Activated CD8-positive, alpha-beta T cell treated with anti-CD3 and anti-CD28 coated beads, Interleukin-2, amount 10 ng/mL, durations not matched to agents 7 days and 5 days (primary cell): ENCODE data around the gene ZMIZ1. TPM values are rescaled to one million over a fixed set of nuclear protein-coding genes. Genes with fewer than 3 reads are reported as not detected.

Source experiments
- ATAC-seq: fragments of 150-1000 bp; cut with Tn5 transposase; one replicate; pipeline ENCODE4 v1.10.0; 2021; ENCODE audit warnings: moderate library complexity
- CTCF ChIA-PET: fragments of 350-600 bp; sonication (Branson Sonifier 250); formaldehyde crosslinking; loops from one replicate; lab custom pipeline; 2021; ENCODE audit warnings: antibody characterized with exemption; lab: Charles Lee
- POLR2A ChIA-PET: fragments of 350-600 bp; sonication (Branson Sonifier 250); formaldehyde crosslinking; loops from one replicate; lab custom pipeline; 2021; ENCODE audit warnings: antibody characterized with exemption; lab: Charles Lee
- DNase-seq: peaks from one replicate; pipeline ENCODE4 v3.0.0-alpha.2; 2020
- H3K27ac Mint-ChIP-seq: one replicate; pipeline ENCODE4 v1.8.0; 2021; ENCODE audit warnings: mild to moderate bottlenecking, mixed read lengths
- H3K27me3 Mint-ChIP-seq: one replicate; pipeline ENCODE4 v1.8.0; 2021; ENCODE audit warnings: low read depth, mixed read lengths
- H3K36me3 Mint-ChIP-seq: one replicate; pipeline ENCODE4 v1.8.0; 2021; ENCODE audit warnings: low read depth, mixed read lengths
- H3K4me1 Mint-ChIP-seq: one replicate; pipeline ENCODE4 v1.8.0; 2021; ENCODE audit warnings: low read depth, mixed read lengths
- H3K4me3 Mint-ChIP-seq: one replicate; pipeline ENCODE4 v1.8.0; 2021; ENCODE audit warnings: mild to moderate bottlenecking, mixed read lengths
- H3K9me3 Mint-ChIP-seq: one replicate; pipeline ENCODE4 v1.8.0; 2022; ENCODE audit warnings: mixed read lengths; ENCODE audit not compliant: insufficient read depth
- total RNA-seq, 2 experiments: library from RNA; stranded (reverse); gene quantifications; one replicate each; pipeline ENCODE4 v1.2.3, GENCODE V29; 2021

The ZMIZ1 gene
- total RNA-seq, 2 experiments from 2014 or later: 39.9 to 40.6 TPM

- Mint-ChIP-seq H3K27me3 (no peaks in the 10 kb centered on the region), H3K4me3 (no peak overlapping the region), H3K36me3 (no peaks in the 10 kb centered on the region), H3K27ac (peak overlapping the region; percentile 88), H3K4me1 (peaks cover 63% of the 10 kb centered on the region), H3K9me3 (no peaks in the 10 kb centered on the region)
- ATAC-seq: peak; percentile 92
- ChIA-PET POLR2A (interaction anchor here (1.1 kb wide), 2 partner anchors 13 to 33 kb away, joined by 3 to 6 read pairs; no protein-coding TSS in a partner anchor), CTCF (interaction anchor here (1.3 to 1.4 kb wide), 3 partner anchors 10 to 45 kb away, joined by 4 to 7 read pairs (median 5); no protein-coding TSS in a partner anchor)
- peak; percentile 80 for DNase-seq
Measured at GRCh38 chr10:79149662-79150443, 81.1 kb downstream of the ZMIZ1 start.

DNA sequence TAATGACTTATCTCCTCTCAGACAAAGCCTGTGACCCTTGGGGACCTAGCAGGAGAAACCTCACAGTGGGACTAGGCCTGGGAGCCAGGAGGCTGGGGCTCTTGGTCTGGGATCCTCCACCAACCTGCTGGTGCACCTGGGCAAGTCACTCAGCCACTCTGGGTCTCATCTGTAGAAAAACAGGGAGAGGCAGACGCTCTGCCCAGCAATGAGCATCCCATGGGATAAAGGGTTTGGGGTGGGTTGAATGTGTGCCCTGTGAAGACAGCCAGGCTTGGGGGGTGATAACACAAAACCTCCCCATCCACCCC lies 81.6 kb downstream of the ZMIZ1 start:
- Mint-ChIP-seq H3K36me3 (no peaks in the 10 kb centered on the region), H3K27me3 (no peaks in the 10 kb centered on the region), H3K27ac (peak overlapping the region; percentile 88), H3K4me1 (peaks cover 58% of the 10 kb centered on the region), H3K9me3 (no peaks in the 10 kb centered on the region), H3K4me3 (no peak overlapping the region)
- DNase-seq (no peak), ATAC-seq (peak; percentile 3)
- ChIA-PET CTCF (interaction anchor here (1.3 to 1.4 kb wide), 2 partner anchors 11 to 44 kb away, joined by 4 to 7 read pairs; no protein-coding TSS in a partner anchor), POLR2A (no interaction called here)

DNA sequence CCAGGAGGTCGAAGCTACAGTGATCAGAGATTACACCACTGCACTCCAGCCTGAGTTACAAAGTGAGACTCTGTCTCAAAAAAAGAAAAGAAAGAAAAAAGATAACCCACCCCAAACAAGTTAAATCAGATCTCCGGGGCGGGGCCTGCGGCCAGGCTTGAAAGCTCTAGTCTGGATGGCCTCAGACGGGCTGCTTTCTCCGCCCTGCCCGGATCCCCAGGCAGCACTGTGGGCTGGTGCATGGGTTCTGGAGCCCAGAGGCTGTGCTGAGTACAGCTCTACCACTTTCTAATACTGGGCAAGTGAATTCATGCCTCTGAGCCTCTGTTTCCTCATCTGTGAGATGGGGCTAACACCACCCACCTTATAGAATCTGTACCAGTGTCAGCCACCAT lies 83.7 kb downstream of the ZMIZ1 start:
- DNase-seq: no peak
- Mint-ChIP-seq H3K4me1 (peaks cover 37% of the 10 kb centered on the region), H3K9me3 (no peaks in the 10 kb centered on the region), H3K4me3 (no peak overlapping the region), H3K36me3 (no peaks in the 10 kb centered on the region), H3K27ac (no peak overlapping the region), H3K27me3 (no peaks in the 10 kb centered on the region)
- ChIA-PET POLR2A (interaction anchor here (1.5 kb wide), 1 partner anchor 15 kb away, joined by 6 read pairs; no protein-coding TSS in a partner anchor), CTCF (no interaction called here)
- ATAC-seq: no peak

DNA sequence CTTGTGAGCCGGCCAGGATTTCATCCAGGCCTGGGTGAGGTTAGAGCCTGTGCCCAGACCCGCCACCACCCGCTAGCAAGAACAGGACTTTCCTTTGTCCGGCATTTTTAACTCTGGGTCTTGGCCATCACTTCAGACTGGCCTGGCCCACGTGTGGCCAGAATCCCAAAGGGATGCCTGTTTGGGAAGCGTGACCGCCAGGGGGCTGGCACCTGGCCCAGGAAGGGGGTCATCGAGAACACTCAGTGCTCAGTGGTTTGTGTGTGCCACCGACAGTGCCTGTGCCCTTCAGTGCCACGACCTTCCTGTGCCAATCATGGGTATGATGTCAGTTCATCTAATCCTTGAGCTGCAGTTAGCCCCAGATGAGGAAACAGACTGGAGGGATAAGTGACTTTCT lies 85.0 kb downstream of the ZMIZ1 start:
- DNase-seq (no peak), ATAC-seq (no peak)
- Mint-ChIP-seq H3K9me3 (no peaks in the 10 kb centered on the region), H3K27me3 (no peaks in the 10 kb centered on the region), H3K4me1 (peaks cover 24% of the 10 kb centered on the region), H3K4me3 (no peak overlapping the region), H3K27ac (no peak overlapping the region), H3K36me3 (no peaks in the 10 kb centered on the region)
- ChIA-PET POLR2A (no interaction called here), CTCF (no interaction called here)

GRCh38 chr10:79155301-79156081 lies 86.7 kb downstream of the ZMIZ1 start:
- ATAC-seq: no peak
- CTCF ChIA-PET: interaction anchor here (0.7 kb wide), 1 partner anchor 490 kb away, joined by 3 read pairs; no protein-coding TSS in a partner anchor
- H3K27me3 Mint-ChIP-seq: no peaks in the 10 kb centered on the region

GRCh38 chr10:79156334-79157274 lies 87.8 kb downstream of the ZMIZ1 start:
- H3K27me3 Mint-ChIP-seq: no peaks in the 10 kb centered on the region
- no peak for ATAC-seq
- DNase-seq: no peak
- no peaks in the 10 kb centered on the region for H3K36me3 Mint-ChIP-seq
- no peaks in the 10 kb centered on the region for H3K9me3 Mint-ChIP-seq
- H3K27ac Mint-ChIP-seq: no peak overlapping the region
- H3K4me3 Mint-ChIP-seq: no peak overlapping the region
- H3K4me1 Mint-ChIP-seq: no peaks in the 10 kb centered on the region
- ChIA-PET POLR2A (interaction anchor here (0.6 to 0.9 kb wide), 2 partner anchors 8 to 37 kb away, joined by 3 read pairs; no protein-coding TSS in a partner anchor), CTCF (no interaction called here)

More at GRCh38 chr10:79155301-79156081, 86.7 kb downstream of the ZMIZ1 start:
- Mint-ChIP-seq H3K4me3 (no peak overlapping the region), H3K4me1 (peaks cover 7% of the 10 kb centered on the region), H3K36me3 (no peaks in the 10 kb centered on the region), H3K9me3 (no peaks in the 10 kb centered on the region), H3K27ac (no peak overlapping the region)
- POLR2A ChIA-PET: interaction anchor here (0.6 kb wide), 1 partner anchor 9 kb away, joined by 3 read pairs; no protein-coding TSS in a partner anchor
- DNase-seq: no peak

DNA sequence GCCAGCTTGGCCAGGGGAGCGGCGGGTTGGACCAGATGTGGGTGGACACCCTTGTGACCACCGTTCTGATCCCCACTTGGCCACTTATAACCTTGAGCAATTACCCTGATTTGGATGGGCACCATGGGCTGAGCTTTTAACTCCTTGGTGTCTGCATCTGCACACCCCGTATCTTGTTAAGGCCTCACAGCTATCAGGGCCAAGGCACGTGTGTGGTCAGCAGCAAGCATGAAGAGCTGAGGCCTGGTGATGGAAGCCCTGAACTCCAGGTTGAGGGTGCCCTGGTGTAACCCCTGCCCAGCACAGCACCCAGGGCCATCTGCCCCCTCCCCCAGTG lies 89.2 kb downstream of the ZMIZ1 start:
- no peak for DNase-seq
- H3K27me3 Mint-ChIP-seq: no peaks in the 10 kb centered on the region
- H3K36me3 Mint-ChIP-seq: no peaks in the 10 kb centered on the region
- H3K27ac Mint-ChIP-seq: no peak overlapping the region
- no peak for ATAC-seq
- no peaks in the 10 kb centered on the region for H3K4me1 Mint-ChIP-seq
- no peak overlapping the region for H3K4me3 Mint-ChIP-seq
- no peaks in the 10 kb centered on the region for H3K9me3 Mint-ChIP-seq
- ChIA-PET POLR2A (no interaction called here), CTCF (no interaction called here)

- Mint-ChIP-seq H3K27ac (no peak overlapping the region), H3K4me3 (no peak overlapping the region), H3K36me3 (no peaks in the 10 kb centered on the region), H3K27me3 (no peaks in the 10 kb centered on the region), H3K4me1 (no peaks in the 10 kb centered on the region), H3K9me3 (no peaks in the 10 kb centered on the region)
- ATAC-seq (no peak), DNase-seq (no peak)
- ChIA-PET CTCF (no interaction called here), POLR2A (no interaction called here)
Measured at GRCh38 chr10:79158402-79159097, 89.8 kb downstream of the ZMIZ1 start.

DNA sequence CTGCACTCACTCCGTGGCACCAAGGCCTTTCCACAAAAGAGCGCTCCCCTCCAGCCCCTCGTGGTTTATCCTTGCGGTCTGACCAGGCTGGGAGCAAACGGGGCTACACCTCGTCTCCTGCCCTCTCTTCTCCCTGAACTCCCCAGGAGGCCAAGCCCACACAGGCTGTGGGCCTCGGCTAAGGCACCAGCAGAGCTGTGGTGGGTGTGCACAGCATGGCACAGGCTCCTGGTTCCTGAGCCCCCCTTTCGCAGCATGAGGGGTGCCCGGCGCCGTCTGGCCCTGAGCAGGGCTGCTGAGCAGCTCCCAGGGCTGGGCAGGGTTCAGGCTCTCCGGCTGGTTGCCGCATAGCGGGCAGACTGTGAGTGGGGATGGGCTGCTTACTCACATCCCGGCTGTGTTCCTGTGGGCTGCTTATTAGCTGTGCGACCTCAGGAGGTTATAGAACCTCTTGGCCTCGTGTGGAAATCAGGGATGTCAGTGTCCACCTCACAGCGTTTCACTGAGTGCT lies 90.4 kb downstream of the ZMIZ1 start:
- Mint-ChIP-seq H3K27me3 (no peaks in the 10 kb centered on the region), H3K9me3 (no peaks in the 10 kb centered on the region), H3K4me1 (no peaks in the 10 kb centered on the region), H3K27ac (no peak overlapping the region), H3K4me3 (no peak overlapping the region), H3K36me3 (no peaks in the 10 kb centered on the region)
- ChIA-PET CTCF (no interaction called here), POLR2A (interaction anchor here (0.7 kb wide), 1 partner anchor 45 kb away, joined by 3 read pairs; no protein-coding TSS in a partner anchor)
- no peak for DNase-seq
- ATAC-seq: no peak

- no peak overlapping the region for H3K27ac Mint-ChIP-seq
- DNase-seq: no peak
- H3K36me3 Mint-ChIP-seq: no peaks in the 10 kb centered on the region
- POLR2A ChIA-PET: interaction anchor here (0.7 kb wide), 1 partner anchor 45 kb away, joined by 3 read pairs; no protein-coding TSS in a partner anchor
- no peak overlapping the region for H3K4me3 Mint-ChIP-seq
- H3K4me1 Mint-ChIP-seq: no peaks in the 10 kb centered on the region
- no peak for ATAC-seq
- CTCF ChIA-PET: no interaction called here
- H3K27me3 Mint-ChIP-seq: no peaks in the 10 kb centered on the region
- H3K9me3 Mint-ChIP-seq: no peaks in the 10 kb centered on the region
Measured at GRCh38 chr10:79159785-79160184, 91.0 kb downstream of the ZMIZ1 start.

GRCh38 chr10:79160191-79160590 lies 91.4 kb downstream of the ZMIZ1 start:
- ChIA-PET CTCF (no interaction called here), POLR2A (no interaction called here)
- DNase-seq (no peak), ATAC-seq (no peak)
- no peaks in the 10 kb centered on the region for H3K27me3 Mint-ChIP-seq
- no peak overlapping the region for H3K27ac Mint-ChIP-seq
- no peaks in the 10 kb centered on the region for H3K4me1 Mint-ChIP-seq
- H3K9me3 Mint-ChIP-seq: no peaks in the 10 kb centered on the region
- no peak overlapping the region for H3K4me3 Mint-ChIP-seq
- no peaks in the 10 kb centered on the region for H3K36me3 Mint-ChIP-seq
